Smooth muscle cell of the brain vasculature (primary cell): Measurements from ENCODE around the gene BASP1.
"Not testable (repeated sequence)": the region's sequence is repeated elsewhere in the genome, so short reads cannot be mapped to it uniquely, and the experiment has no call there.

Experiments used
- DNase-seq: peaks from one replicate; pipeline ENCODE4 v3.0.0-alpha.2; 2012; ENCODE audit warnings: low read depth, low spot score

The BASP1 gene

GRCh38 chr5:17317473-17317872 is 100.0 kb downstream of the BASP1 start:
- DNase-seq = no peak

GRCh38 chr5:17319095-17319494 is 101.7 kb downstream of the BASP1 start:
- DNase-seq = not testable (repeated sequence)

GRCh38 chr5:17325770-17326599 is 108.6 kb downstream of the BASP1 start:
- DNase-seq = no peak
